Ishikawa (cell line): Measurements from ENCODE around the gene GBP5.

Source experiments
- CEBPB ChIP-seq: IDR thresholded peaks from 2 replicates; pipeline ENCODE4 v1.6.1; 2012
- CREB1 ChIP-seq: IDR thresholded peaks from 2 replicates; pipeline ENCODE4 v1.6.1; 2012; ENCODE audit warnings: low read depth
- EGR1 ChIP-seq: IDR thresholded peaks from 2 replicates; pipeline ENCODE4 v1.6.1; 2012
- EP300 ChIP-seq: IDR thresholded peaks from 2 replicates; pipeline ENCODE4 v1.6.1; 2012; ENCODE audit warnings: borderline replicate concordance
- FOXM1 ChIP-seq: IDR thresholded peaks from 2 replicates; pipeline ENCODE4 v1.6.1; 2012; ENCODE audit warnings: low read depth, borderline replicate concordance
- MAX ChIP-seq: IDR thresholded peaks from 2 replicates; pipeline ENCODE4 v1.6.1; 2012
- NFIC ChIP-seq: IDR thresholded peaks from 2 replicates; pipeline ENCODE4 v1.6.1; 2012
- RAD21 ChIP-seq: IDR thresholded peaks from 2 replicates; pipeline ENCODE4 v1.6.1; 2012; ENCODE audit warnings: low read depth
- REST ChIP-seq: IDR thresholded peaks from 2 replicates; pipeline ENCODE4 v1.6.1; 2012; ENCODE audit warnings: low read depth, mild to moderate bottlenecking
- TAF1 ChIP-seq: IDR thresholded peaks from 2 replicates; pipeline ENCODE4 v1.6.1; 2012; ENCODE audit warnings: low read depth, mild to moderate bottlenecking
- TCF12 ChIP-seq: IDR thresholded peaks from 2 replicates; pipeline ENCODE4 v1.6.1; 2012; ENCODE audit warnings: low read depth
- TEAD4 ChIP-seq: IDR thresholded peaks from 2 replicates; pipeline ENCODE4 v1.6.1; 2012
- USF1 ChIP-seq: IDR thresholded peaks from 2 replicates; pipeline ENCODE4 v1.6.1; 2012
- YY1 ChIP-seq: IDR thresholded peaks from 2 replicates; pipeline ENCODE4 v1.6.1; 2012; ENCODE audit warnings: low read depth
- ZBTB7A ChIP-seq: IDR thresholded peaks from 2 replicates; pipeline ENCODE4 v1.6.1; 2012; ENCODE audit warnings: low read depth

The GBP5 gene

GRCh38 chr1:89288051-89288340 lies 15.3 kb upstream of the GBP5 start:
- no peak for TF ChIP-seq CEBPB
- TF ChIP-seq CREB1 = no peak
- no peak for TF ChIP-seq NFIC
- no peak for TF ChIP-seq MAX
- TF ChIP-seq USF1 = no peak
- no peak for TF ChIP-seq TCF12
- TF ChIP-seq EGR1 = no peak
- no peak for TF ChIP-seq FOXM1
- TF ChIP-seq YY1 = no peak
- TF ChIP-seq RAD21 = no peak
- no peak for TF ChIP-seq EP300
- no peak for TF ChIP-seq TAF1
- no peak for TF ChIP-seq ZBTB7A
- TF ChIP-seq REST = no peak
- TF ChIP-seq TEAD4 = no peak

- TF ChIP-seq TCF12 (no peak), REST (no peak), NFIC (no peak), ZBTB7A (no peak)
These were observed 14.8 kb upstream of the GBP5 start for GRCh38 chr1:89287181-89288050.

- TF ChIP-seq TEAD4 (no peak), CEBPB (no peak), FOXM1 (no peak), CREB1 (no peak), TCF12 (no peak), ZBTB7A (no peak), USF1 (no peak), TAF1 (no peak), REST (no peak), MAX (no peak), EP300 (no peak), NFIC (no peak), RAD21 (no peak), YY1 (no peak), EGR1 (no peak)
These were observed 14.0 kb upstream of the GBP5 start for GRCh38 chr1:89286549-89287180.

- TF ChIP-seq CREB1 (no peak), TCF12 (no peak), FOXM1 (no peak), EP300 (no peak), TEAD4 (no peak), EGR1 (no peak), ZBTB7A (no peak), REST (no peak), NFIC (no peak), TAF1 (no peak), YY1 (no peak), USF1 (no peak), CEBPB (no peak), MAX (no peak), RAD21 (no peak)
These were observed 13.2 kb upstream of the GBP5 start for GRCh38 chr1:89285745-89286380.
